ENCODE results near the gene ZFYVE28.

ZFYVE28 gene

GRCh38 chr4:2352729-2353221 is 65.7 kb downstream of the ZFYVE28 start:
- no peak for DNase-seq (ENCODE audit: low read depth)

- no peak for DNase-seq (ENCODE audit: low read depth)
Measured at GRCh38 chr4:2352171-2352570, 66.3 kb downstream of the ZFYVE28 start.

- DNase-seq (ENCODE audit: low read depth) = no peak
Measured at GRCh38 chr4:2350982-2351381, 67.5 kb downstream of the ZFYVE28 start.

- DNase-seq (ENCODE audit: low read depth) = no peak
Measured at GRCh38 chr4:2348786-2349185, 69.7 kb downstream of the ZFYVE28 start.

GRCh38 chr4:2347190-2347589 is 71.3 kb downstream of the ZFYVE28 start:
- DNase-seq (ENCODE audit: low read depth) = no peak

- no peak for DNase-seq (ENCODE audit: low read depth)
Measured at GRCh38 chr4:2343476-2343875, 75.0 kb downstream of the ZFYVE28 start.

GRCh38 chr4:2341911-2342652 is 76.4 kb downstream of the ZFYVE28 start:
- DNase-seq (ENCODE audit: low read depth) = no peak

GRCh38 chr4:2341261-2341841 is 77.1 kb downstream of the ZFYVE28 start:
- DNase-seq (ENCODE audit: low read depth) = no peak

- DNase-seq (ENCODE audit: low read depth) = no peak
Measured at GRCh38 chr4:2340272-2341061, 78.0 kb downstream of the ZFYVE28 start.

GRCh38 chr4:2339458-2340271 is 78.8 kb downstream of the ZFYVE28 start:
- DNase-seq (ENCODE audit: low read depth) = no peak

- no peak for DNase-seq (ENCODE audit: low read depth)
Measured at GRCh38 chr4:2338754-2339457, 79.5 kb downstream of the ZFYVE28 start.

- DNase-seq (ENCODE audit: low read depth) = no peak
Measured at GRCh38 chr4:2337896-2338295, 80.5 kb downstream of the ZFYVE28 start.

- no peak for DNase-seq (ENCODE audit: low read depth)
Measured at GRCh38 chr4:2337131-2337723, 81.2 kb downstream of the ZFYVE28 start.

GRCh38 chr4:2336659-2337058 is 81.8 kb downstream of the ZFYVE28 start:
- DNase-seq (ENCODE audit: low read depth) = no peak

- no peak for DNase-seq (ENCODE audit: low read depth)
Measured at GRCh38 chr4:2335729-2336101, 82.7 kb downstream of the ZFYVE28 start.

- no peak for DNase-seq (ENCODE audit: low read depth)
Measured at GRCh38 chr4:2334826-2335728, 83.4 kb downstream of the ZFYVE28 start.

- DNase-seq (ENCODE audit: low read depth) = no peak
Measured at GRCh38 chr4:2333916-2334644, 84.4 kb downstream of the ZFYVE28 start.

- DNase-seq (ENCODE audit: low read depth) = no peak
Measured at GRCh38 chr4:2333356-2333841, 85.0 kb downstream of the ZFYVE28 start.

GRCh38 chr4:2332976-2333319 is 85.5 kb downstream of the ZFYVE28 start:
- DNase-seq (ENCODE audit: low read depth) = no peak
